Tongue (tissue), 3 donors: Measurements from ENCODE around the gene CASP2. TPM values are rescaled to one million over a fixed set of nuclear protein-coding genes. Genes with fewer than 3 reads are reported as not detected.

Source experiments
- DNase-seq: peaks from one replicate; pipeline ENCODE4 v3.0.0-alpha.2; 2015
- small RNA-seq: library from RNA; depleted of rRNA; stranded (forward); fragments of <200 nt; gene quantifications from one replicate; pipeline ENCODE3, GENCODE V24; 2014; ENCODE audit warnings: low replicate concordance
- total RNA-seq: library from RNA; depleted of rRNA; stranded (reverse); fragments of >200 nt; gene quantifications from one replicate; pipeline ENCODE4 v1.2.3, GENCODE V29; 2014

Gene CASP2
- total RNA-seq, 1 donor from 2014 or later: 27.0 TPM

- DNase-seq: no peak
These were observed 49.1 kb downstream of the CASP2 start for GRCh38 chr7:143337216-143337615.

- no peak for DNase-seq
These were observed 53.7 kb downstream of the CASP2 start for GRCh38 chr7:143341842-143342241.

GRCh38 chr7:143343596-143343995 lies 55.4 kb downstream of the CASP2 start:
- DNase-seq: no peak

- peak; percentile 67 for DNase-seq
These were observed 57.3 kb downstream of the CASP2 start for GRCh38 chr7:143345428-143345900.

GRCh38 chr7:143346018-143346417 lies 57.9 kb downstream of the CASP2 start:
- DNase-seq: no peak

- no peak for DNase-seq
These were observed 59.8 kb downstream of the CASP2 start for GRCh38 chr7:143347950-143348349.

GRCh38 chr7:143351060-143351459 lies 62.9 kb downstream of the CASP2 start:
- DNase-seq: no peak

- DNase-seq: no peak
These were observed 63.4 kb downstream of the CASP2 start for GRCh38 chr7:143351574-143351973.

- DNase-seq: no peak
These were observed 64.4 kb downstream of the CASP2 start for GRCh38 chr7:143352531-143353002.

GRCh38 chr7:143354376-143354775 lies 66.2 kb downstream of the CASP2 start:
- no peak for DNase-seq

- DNase-seq: no peak
These were observed 66.8 kb downstream of the CASP2 start for GRCh38 chr7:143354965-143355364.

GRCh38 chr7:143355450-143356385 lies 67.6 kb downstream of the CASP2 start:
- DNase-seq: no peak

GRCh38 chr7:143356414-143357050 lies 68.4 kb downstream of the CASP2 start:
- DNase-seq: no peak

Small RNA genes within 50 kb of the gene (small RNA-seq; reads per million reads assigned to genes)
- gene RN7SL481P (not detected), gene RN7SL535P (not detected)

Other genes with a start within 250 kb of the CASP2 start
- gene OR6V1, start 236.0 kb upstream of the CASP2 start, total RNA-seq: not detected
- gene PIP, start 156.3 kb upstream of the CASP2 start, total RNA-seq: 11.3 TPM
- gene TAS2R39, start 104.9 kb upstream of the CASP2 start, total RNA-seq: not detected
- gene TAS2R40, start 66.3 kb upstream of the CASP2 start, total RNA-seq: not detected
- gene GSTK1, start 24.9 kb upstream of the CASP2 start, total RNA-seq: 95.8 TPM
- 0.51 TPM for gene TMEM139, start 3.4 kb upstream of the CASP2 start, total RNA-seq
- gene CLCN1, start 27.8 kb downstream of the CASP2 start, total RNA-seq: 3.1 TPM
- gene FAM131B, start 74.4 kb downstream of the CASP2 start, total RNA-seq: 1.5 TPM
- 33.7 TPM for gene ZYX, start 93.0 kb downstream of the CASP2 start, total RNA-seq
- 12.5 TPM for gene EPHA1, start 120.5 kb downstream of the CASP2 start, total RNA-seq
- gene TAS2R60, start 155.1 kb downstream of the CASP2 start, total RNA-seq: not detected
- 0.31 TPM for gene TAS2R41, start 189.5 kb downstream of the CASP2 start, total RNA-seq